HG02885 (cell line): ENCODE results near the gene CAPN8.

ENCODE experiments used
- ATAC-seq: cut with Tn5 transposase; IDR thresholded peaks from one replicate; pipeline ENCODE4 v1.9.1; 2021; ENCODE audit warnings: mild to moderate bottlenecking; ENCODE audit not compliant: unreplicated experiment, poor library complexity

Gene CAPN8

DNA sequence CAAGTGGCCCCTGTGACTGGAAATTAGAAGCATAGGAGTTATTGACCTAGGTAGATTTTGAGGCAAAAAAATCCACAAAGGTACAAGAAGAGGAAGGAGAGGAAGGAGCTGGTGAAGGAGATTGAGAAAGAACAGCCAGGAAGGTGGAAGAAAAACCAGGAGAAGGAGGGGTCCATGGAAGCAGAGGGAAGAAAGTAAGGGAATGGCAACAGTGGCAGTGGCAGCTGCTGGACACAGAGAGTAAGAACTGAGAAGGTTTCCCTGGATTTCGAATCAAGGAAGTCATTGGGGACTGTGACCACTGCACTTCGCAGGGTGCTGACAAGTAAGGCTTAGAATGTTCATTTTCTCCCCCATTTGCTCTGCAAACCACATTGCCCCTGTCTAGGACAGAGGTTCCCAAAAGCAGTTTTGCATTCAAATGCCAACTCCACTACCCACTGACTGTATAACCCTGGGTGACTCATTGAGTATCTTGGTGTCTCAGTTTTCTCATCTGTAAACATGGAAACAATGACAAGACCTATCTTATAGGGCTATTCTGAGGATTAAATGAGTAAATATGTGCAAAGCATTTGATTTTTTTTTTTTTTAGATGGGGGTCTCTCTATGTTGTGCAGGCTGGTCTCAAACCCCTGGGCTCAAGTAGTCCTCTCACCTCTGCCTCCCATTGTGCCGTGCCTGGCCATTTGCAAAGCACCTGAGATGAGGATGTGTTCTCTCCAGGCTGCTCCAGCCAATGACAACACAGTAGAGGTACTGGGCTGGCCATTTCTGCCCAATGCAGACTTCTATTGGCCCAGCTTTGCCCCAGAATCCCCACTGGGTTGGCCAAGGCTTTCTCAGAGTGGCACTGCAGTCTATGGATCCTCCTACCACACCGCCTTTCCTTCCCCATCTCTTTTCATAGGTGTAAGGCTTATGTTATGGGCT lies 37.5 kb upstream of the CAPN8 start:
- no peak for ATAC-seq

DNA sequence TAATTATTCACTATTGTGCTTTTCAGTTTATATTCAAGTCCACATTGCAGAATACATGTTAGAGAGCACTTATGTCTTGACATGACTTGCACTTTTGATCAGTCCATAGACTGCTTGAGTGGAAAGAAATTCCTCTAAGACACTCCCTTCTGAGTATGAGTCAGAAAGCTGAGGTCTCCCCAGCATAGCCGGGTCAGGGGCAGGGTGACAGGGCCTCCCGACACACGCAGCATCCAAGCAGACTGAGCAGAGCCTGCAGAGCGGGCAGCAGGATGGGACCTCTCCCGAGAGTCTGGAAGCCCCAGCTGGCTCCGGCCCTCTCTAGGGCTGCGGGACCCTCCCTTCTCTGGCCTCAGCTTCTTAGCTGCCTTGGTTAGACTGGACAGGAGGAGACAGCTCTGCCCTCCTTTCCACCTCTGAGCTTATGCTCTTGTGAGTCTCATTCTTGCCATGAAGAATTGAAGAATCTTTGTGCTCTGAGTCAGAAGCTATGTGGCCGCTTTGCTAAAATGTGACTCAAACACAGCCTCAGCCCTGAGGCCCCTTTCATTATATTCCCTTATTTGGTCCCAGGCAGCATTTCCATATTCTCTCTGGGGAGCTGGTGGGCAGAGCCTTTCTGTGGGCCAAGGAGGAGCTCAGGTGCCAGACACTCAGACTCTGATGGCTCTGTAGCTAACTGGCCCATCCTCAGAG lies 35.6 kb upstream of the CAPN8 start:
- ATAC-seq: no peak

DNA sequence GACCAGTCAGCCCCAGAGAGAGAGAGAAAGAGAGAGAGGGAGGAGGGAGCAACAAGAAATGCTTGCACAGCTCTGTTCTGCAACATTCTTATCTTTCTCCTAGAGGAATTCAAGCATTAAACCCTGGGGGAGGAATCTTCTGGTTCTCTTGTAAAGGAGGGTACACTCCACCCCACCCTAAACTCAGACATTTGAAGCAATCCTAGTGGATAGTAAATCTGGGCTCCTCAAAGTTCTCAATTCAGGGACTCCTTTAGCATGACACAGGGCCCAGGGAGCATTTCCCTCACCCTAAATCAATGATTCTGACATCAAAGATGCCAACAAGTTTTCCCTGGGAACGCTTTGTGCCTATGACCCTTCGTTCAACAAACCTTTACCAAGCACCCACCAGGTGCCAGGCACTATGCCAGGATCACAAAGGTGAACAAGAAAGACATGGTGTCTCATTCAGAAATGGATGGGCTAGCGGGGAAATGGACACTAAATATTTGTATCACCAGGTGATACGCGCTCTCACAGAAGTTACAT lies 35.0 kb upstream of the CAPN8 start:
- ATAC-seq: no peak

DNA sequence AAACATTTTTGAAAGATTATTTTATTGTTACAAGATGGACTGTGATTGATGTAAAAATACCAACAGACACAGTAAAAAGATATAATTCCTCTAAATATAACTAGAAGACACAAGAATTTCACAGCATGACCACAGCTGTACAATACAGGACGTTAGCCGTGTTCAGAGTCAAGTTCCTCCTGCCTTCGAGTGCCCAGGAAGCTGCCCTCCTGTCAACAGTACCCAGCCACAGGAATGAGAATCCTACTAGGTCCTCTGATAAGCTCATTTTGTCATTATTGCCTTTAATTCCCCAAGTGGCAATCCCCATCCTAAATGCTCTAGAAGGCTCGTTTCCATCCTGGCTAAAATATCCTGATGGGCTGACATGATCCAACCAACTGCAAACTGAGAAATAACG lies 30.4 kb upstream of the CAPN8 start:
- no peak for ATAC-seq

DNA sequence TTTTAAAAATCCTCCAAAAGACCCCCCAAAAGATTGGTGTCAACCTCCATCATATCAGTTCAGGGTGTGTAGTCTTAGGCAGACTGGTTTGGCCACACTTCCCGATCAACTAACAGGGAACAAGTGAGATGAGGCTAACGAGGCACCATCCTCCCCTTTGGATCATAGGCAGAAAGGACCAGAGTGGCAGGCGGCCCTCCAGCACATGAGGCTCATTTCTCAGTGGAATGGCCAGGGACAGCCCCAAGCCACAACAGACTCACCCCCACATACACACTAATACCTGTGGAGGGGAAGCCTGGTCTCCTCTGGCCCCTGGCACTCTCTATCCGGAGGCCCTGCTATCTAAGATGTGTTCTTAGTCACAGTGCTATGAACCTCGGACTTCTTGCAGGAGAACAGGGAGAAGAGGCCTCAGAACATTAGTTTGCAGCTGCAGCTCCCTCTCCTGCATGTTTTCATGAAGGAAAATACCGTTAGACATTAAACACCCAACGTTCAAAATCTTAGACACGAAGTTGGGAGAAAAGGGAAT lies 29.6 kb upstream of the CAPN8 start:
- ATAC-seq: no peak

DNA sequence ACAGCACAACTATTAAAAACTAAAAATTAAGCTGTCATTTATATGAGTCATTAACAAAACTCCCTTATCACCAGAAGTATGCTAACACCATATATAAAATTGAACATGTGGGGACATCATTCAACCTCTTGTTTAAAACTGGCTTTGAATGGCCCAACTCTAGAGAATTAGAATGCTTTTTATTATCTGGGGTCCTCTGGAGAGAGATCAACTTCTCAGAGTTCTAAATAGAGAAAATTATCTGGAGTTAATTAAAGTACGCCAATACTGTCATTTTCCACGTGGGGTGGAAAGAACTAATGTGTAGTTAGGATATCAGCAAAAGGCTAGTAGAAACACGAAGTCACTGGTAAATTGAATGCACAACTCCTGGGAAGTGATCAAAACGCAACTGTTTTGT lies 25.6 kb upstream of the CAPN8 start:
- ATAC-seq: no peak

DNA sequence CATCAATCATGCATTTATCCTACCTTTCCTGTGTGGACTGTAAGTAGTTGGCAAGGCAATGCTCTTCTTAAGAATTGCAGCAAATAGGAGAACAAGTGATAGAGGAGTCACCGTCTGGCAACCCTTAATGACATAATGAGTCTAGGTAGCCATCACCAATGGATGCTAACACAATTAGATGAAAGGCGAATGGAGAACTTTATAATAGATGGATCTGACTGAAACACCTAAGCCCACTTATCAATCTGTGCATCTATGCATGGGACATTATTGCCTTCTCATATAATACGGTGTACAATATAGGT lies 18.9 kb upstream of the CAPN8 start:
- no peak for ATAC-seq

DNA sequence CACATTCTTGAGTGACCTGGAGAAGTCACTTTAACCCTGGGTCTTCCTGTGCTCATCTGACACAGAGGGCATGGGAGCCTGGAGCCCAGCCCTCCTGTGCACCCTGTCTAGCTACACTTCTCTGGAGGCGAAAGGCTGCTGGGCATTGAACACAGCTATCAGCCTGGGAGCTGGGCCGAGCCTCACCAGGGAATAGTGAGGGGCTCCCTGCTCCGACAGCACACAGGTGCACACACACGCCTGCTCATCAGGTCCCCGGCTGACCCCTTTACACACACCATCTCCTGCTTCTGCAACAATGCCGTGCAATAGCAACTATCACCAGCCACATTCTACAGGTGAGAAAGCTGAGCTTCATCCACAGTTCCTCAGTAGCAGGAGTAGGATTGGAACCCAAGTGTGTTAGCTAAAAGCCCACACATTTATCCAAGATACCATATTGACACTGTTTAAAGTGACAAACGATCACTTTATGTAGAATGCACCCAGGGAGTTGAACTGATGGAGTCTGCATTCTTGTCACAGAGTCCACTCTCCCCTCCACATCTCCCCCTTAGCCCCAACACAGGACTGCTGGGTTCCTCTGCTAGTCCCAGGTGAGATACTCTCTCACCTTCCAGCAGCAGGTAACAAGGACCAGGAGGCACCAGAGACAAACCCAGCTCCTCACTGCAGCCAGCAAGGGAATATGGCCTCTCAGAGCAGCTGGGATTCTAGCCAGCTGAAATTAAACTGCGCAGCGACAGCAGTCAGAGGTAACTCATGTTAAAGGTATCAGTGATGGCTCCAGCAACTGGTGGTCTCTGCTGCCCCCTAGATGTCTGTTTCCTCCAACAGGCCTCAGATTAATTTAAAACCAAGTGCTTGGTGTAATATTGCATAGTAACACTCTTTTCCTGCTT lies 18.3 kb upstream of the CAPN8 start:
- ATAC-seq: no peak

DNA sequence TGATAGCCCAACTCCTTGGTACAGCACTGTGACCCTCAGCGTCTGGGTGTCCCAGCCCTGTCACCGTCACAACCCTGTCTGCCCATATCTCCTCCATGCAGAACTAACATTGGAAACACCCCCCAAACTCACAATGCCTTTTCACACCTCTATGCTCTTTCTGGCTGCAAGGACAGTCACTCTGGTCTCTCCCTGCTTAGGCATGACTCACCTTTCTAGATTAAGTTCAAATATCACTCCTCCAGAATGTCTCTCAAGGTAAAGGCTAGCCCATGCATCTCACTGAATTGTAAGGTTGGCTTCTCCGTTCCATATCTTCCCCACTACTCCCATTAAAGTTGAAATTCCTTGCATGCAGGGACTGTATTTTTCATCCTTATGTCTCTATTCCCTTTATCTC lies 17.0 kb upstream of the CAPN8 start:
- ATAC-seq: no peak

DNA sequence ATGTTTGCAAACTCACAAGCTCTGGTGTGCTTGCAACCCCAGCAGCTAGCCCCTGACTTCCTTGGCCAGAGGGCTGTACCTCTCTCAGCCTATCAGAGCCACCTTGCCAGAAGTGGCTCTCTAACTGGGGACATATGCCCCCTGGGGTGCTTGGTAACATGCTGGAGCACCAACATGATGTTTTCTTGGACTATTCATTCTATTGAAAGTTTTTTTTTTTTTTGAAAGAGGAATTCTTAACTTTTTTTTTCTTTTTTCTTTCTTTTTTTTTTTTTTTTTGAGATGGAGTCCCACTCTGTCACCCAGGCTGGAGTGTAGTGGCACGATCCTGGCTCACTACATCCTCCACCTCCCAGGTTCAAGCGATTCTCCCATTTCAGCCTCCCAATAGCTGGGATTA lies 14.7 kb upstream of the CAPN8 start:
- ATAC-seq: no peak

DNA sequence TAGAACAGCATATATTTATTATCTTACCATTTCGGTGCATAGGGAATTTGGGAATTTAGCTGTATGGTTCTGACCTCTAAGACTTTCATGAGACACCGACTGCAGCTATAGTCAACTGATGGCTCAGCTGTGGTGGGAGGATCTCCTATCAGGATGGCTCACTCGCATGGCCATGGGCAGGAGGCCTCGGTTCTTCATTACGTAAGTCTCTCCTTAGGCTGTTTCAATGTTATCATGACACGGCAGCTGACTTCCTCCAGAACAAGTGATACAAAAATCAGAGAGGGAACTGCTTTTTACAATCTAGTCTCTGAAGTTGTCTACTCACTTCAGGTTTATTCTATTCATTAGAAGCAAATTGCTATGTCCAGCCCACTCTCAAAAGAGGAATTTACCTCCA lies 13.3 kb upstream of the CAPN8 start:
- ATAC-seq: no peak

DNA sequence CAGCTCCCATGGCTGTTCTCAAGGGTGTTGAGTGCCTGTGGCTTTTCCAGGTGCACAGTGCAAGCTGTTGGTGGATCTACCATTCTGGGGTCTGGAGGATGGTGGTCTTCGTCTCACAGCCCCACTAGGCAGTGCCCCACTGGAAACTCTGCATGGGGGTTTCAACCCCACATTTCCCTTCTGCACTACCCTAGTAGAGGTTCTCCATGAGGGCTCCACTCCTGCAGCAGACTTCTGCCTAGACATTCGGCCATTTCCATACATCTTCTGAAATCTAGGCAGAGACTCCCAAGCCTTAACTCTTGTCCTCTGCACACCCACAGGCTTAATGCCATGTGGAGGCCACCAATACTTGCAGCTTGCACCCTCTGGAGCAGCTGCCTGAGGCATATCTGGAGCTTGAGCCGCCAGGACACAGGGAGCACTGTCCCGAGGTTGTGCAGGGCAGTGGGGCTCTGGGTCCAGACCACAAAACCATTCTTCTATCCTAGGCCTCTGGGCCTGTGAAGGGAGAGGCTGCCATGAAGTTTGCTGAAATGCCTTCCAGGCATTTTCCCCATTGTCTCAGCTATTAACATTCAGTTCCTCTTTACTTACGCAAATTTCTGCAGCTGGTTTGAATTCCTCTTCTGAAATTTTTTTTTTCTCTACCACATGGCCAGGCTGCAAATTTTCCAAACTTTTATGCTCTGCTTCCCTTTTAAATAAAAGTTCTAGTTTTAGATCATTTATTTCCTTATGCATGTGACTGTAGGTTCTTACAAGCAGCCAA lies 8.8 kb upstream of the CAPN8 start:
- ATAC-seq: no peak

DNA sequence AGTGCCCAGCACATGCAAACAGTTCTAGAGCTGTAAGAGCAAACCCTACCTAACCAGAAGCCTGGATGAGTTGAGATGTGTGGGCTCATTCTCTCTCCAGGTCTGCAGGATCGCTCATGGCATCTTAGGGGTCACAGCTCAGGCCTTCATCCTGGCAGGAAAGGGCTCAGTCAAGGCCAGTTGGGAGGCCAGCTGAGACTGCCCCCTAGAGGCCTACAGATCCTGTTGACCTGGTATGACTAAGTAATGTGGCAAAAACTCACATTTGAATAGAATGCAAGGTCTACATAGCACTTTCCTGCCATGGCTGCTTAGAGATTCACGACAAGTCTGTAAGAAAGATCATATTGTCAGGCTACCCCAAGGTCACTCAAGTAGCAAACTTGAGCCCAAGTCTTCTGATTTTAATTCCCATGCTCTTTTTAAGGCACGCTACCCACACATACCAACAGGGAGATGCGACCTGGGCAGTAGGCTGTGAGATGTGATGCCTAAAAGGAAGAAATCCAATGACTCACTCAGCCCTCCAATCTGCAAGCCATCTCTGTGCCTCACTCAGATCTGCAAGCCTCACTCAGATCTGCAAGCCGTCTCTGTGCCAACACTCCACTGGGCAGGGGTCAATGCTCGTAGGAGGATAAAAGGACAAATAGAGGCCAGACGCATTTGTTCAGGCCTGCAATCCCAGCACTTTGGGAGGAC lies 5.1 kb upstream of the CAPN8 start:
- no peak for ATAC-seq

DNA sequence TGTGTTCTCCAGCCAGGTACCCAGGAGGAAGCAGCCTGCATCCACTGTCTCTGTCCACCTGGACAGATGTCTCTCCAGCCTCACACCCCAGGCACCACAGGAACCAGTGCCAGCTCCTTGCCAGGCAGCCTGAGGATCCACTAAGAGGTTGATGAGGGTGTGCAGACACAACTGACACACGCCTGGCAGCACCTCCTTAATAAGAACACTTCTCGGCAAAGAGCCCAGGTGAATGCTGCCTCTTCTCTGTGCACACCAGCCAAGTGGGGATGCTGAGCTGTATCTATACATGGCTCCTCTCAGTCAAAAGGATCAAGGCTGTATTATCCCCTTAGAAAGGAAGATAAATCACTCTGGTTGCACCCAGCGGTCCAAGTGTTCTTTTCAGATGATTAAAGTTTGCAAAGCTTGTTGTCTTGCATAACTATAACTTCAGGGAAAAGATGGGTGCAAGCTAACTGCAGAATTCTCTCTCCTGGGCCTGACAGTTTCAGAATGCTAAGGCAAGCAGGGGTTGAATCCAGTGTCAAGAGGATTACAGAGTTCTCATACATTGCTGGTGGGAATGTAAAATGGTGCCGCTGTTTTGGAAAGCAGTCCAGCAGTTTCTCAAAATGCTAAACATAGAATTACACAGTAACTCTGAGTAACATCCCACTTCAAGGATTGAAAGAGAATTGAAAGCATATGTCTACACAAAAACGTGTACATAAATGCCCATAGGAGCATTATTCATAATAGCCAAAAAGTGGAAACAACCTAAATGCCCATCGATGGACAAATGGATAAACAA lies 3.7 kb upstream of the CAPN8 start:
- ATAC-seq: no peak

DNA sequence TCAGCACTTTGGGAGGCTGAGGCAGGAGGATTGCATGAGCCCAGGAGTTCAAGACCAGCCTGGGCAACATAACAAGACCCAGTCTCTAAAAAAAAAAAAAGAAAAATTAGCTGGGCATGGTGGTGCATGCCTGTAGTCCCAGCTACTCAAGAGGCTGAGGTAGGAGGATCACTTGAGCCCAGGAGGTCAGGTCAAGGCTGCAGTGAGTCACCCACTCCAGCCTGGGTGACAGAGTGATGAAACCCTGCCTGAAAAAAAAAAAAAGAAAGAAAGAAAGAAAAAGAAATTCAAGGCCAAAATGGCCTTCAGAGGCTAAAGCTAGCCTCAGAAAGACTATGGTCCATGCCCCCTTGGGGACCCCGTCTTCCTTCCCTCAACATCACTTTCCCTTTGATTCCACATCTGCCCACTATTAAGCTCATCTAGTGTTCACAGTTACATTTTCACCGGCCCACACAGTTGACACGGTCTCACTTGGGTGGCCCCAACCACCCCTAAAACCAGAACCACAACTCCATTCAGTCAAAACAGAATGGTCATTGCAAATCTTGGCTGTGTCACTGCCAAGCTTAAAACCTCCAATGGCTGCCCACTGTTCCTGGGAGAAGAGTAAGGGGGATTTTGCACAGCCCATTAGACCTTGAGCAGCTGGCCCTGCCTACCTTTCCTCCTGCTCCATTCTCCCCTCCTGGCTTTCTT lies 2.1 kb upstream of the CAPN8 start:
- ATAC-seq: peak; percentile 53

DNA sequence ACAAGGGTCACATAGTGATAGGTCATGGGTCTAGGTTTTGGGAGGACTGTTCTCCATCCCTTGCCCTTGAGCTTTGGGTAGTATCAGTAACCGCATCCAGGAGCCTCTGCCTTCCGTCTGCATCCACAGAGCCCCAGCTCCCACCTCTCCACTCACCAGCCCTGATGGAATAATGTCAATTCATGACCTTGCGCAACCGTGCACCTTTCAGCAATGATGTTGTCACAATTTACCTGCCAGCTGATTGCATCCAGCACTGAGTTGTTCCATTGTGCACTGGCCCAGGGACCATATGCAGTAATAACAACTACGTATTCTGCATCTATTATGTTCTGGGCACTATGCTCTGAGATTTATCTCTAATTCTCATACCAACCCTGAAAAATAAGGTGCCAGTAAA lies 1.4 kb downstream of the CAPN8 start:
- no peak for ATAC-seq

DNA sequence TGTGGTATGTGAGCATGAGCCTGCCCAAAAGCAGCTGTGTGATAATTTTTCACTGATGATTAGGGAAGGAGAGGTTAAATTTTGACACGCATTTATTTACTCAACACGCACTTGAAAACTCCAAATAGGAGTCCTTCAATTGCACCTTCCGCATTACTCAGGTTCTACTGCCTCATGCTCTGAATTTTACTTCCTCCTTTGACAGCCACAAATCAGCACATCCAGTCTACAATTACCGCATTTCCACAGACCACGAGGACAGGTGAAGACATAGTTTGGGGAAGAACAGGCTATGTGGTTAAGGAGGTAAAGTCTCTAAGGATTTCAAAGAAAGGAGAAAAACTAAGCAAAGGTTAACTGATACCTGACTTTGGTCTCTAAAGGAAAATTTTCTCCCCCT lies 2.6 kb downstream of the CAPN8 start:
- no peak for ATAC-seq

DNA sequence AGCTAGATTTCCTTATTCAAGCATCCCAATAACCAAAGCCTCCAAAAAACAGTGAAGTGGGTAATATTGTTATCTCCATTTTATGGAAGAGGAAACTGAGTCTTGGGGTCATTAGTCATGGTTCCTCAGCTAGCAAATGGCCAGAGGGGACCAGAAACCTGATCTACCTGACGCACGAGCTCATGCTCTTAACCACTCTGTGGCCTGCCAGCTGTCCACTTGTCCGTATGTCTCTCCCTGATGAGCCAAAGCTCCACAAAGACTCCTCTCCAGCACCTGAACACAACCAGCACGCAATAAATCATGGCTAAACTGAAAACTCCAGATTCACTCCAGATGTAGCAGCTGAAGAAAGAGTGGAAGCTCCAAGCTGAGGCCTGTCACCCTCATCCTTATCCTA lies 5.8 kb downstream of the CAPN8 start:
- ATAC-seq: no peak
